Mucosa of rectum (tissue), 2 donors: ENCODE measurements around the gene NSF.
"Not testable (repeated sequence)": the region's sequence is repeated elsewhere in the genome, so short reads cannot be mapped to it uniquely, and the experiment has no call there.

Experiments used
- H3K27ac ChIP-seq, 2 donors: one replicate each; pipeline ENCODE4 v1.7.0; 2013; ENCODE audit warnings: inconsistent platforms in 2 of 2, low read depth in 2 of 2, low read length in 2 of 2
- H3K27me3 ChIP-seq, 2 donors: one replicate each; pipeline ENCODE4 v1.7.0; 2013; ENCODE audit warnings: low read length in 2 of 2; ENCODE audit not compliant: control insufficient read depth in 2 of 2, insufficient read depth in 2 of 2
- H3K36me3 ChIP-seq, 2 donors: one replicate each; pipeline ENCODE4 v1.7.0; 2013; ENCODE audit warnings: low read length in 2 of 2; ENCODE audit not compliant: control insufficient read depth in 2 of 2, insufficient read depth in 2 of 2
- H3K4me1 ChIP-seq, 2 donors: one replicate each; pipeline ENCODE4 v1.7.0; 2013; ENCODE audit warnings: low read length in 2 of 2, mild to moderate bottlenecking in 1 of 2; ENCODE audit not compliant: control insufficient read depth in 2 of 2, insufficient read depth in 2 of 2
- H3K4me3 ChIP-seq, 2 donors: one replicate each; pipeline ENCODE4 v1.7.0; 2013; ENCODE audit warnings: low read length in 2 of 2
- H3K9ac ChIP-seq, 2 donors: one replicate each; pipeline ENCODE4 v1.7.0; 2013; ENCODE audit warnings: low read length in 2 of 2, low read depth in 1 of 2, mild to moderate bottlenecking in 1 of 2
- H3K9me3 ChIP-seq, 2 donors: one replicate each; pipeline ENCODE4 v1.7.0; 2013; ENCODE audit warnings: low read length in 2 of 2; ENCODE audit not compliant: control insufficient read depth in 2 of 2
- donor health status: healthy.
- donor health status: Normal muscosa, but diverticular disease.

The NSF gene

DNA sequence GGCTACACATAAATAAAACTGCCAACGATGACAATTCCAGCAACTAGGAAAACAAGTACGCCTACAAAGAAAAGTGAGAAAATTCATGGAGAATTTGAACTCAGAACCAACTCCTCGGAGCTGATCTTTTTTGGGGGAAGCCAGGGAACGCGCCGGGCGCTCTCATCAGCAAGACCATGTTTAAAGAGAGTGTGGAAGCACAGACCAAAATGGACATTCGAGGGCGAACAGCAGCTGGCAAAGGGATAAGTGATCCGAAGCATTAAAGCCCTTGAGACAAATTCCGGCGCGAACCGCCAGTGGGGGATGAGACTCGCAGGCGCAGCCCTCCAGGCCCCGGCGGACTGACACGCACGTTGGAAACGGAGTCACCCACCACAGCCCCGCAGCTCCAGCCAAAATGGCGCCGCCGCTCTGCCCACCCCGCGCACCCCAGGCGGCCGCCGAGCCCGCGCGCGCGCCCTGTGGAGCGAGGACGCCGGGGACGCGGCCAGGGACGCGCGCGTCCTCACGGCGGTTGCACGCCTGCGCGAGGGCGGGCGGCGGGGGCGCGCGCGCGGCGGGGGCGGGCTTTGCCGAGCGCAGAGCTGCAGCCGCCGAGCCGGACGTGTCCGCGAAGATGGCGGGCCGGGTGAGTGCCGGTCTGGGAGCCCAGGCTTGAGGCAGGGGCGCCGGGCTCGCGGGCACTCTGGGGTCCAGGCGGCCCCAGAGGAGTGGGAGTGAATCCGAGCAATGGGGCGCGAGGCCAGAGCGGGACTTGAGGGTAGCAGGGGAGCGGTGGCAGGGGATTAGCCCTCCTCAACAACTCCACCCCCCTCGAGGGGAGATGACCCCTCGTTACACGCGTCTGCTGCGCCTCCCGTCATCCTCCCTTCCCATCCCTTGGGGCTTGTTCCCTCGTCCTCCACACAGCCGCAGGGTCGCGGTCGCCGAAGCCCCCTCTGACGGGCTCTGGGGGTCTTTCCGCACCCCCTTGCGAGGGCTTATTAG, at the start of gene NSF:
NSF (plus strand) TSS at position 513 of the 990 bp plus-strand sequence; CDS start at position 620, 107 bp downstream.
- not testable (repeated sequence) for H3K36me3 ChIP-seq, H3K4me3 ChIP-seq, H3K27ac ChIP-seq, H3K27me3 ChIP-seq, H3K9ac ChIP-seq, H3K4me1 ChIP-seq, H3K9me3 ChIP-seq

DNA sequence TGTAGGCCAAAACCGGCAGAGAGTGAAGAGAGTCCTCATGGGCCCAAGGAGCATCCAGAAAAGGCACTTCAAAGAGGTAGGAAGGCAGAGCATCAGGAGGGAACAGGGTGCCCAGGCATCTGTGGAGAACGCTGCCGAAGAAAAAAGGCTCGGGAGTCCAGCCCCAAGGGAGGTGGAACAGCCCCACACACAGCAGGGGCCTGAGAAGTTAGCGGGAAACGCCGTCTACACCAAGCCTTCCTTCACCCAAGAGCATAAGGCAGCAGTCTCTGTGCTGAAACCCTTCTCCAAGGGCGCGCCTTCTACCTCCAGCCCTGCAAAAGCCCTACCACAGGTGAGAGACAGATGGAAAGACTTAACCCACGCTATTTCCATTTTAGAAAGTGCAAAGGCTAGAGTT, 41.9 kb upstream of the NSF start:
- not testable (repeated sequence) for H3K9me3 ChIP-seq, H3K4me3 ChIP-seq, H3K27ac ChIP-seq, H3K27me3 ChIP-seq, H3K4me1 ChIP-seq, H3K9ac ChIP-seq, H3K36me3 ChIP-seq

DNA sequence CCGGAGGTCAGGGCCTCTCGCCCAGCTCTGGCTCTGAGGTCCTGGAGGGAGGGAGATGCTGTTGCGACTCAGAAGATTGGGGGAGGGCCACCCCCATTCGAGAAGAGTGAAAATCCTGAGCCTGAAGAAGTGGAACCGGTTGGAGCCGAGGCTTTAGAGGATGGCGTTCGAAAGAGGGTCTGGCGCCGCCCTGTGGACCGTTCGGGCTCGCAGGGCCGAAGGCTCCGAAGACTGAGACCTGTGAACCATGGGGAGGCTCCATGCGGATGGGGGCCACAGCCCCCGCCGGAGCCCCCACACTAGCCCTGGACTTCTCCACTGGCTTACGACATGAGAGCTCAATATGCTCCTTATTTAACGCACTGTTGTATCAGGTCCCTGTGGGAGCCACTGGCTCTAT, 31.3 kb upstream of the NSF start:
- H3K4me1 ChIP-seq, H3K4me3 ChIP-seq, H3K9me3 ChIP-seq, H3K27me3 ChIP-seq, H3K27ac ChIP-seq, H3K36me3 ChIP-seq, H3K9ac ChIP-seq: not testable (repeated sequence)

DNA sequence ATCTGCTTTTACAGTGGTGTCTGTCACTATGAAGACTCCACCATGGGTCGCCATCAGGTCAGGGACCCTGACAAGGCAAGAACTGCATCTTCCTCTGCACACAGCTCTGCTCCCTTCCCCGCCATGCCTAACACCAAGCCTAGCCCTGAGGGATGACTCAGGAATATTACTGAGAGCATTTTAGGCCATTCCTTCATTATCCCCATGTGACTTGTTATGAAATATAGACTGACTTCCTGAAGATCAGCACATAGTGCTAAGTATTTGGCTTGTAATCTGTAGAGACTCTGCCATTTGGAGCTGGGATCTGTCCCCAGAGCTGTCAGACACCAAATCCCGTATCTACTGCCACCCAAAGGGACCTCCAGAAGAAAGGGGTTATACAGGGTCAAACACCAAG, 30.4 kb upstream of the NSF start:
- H3K4me1 ChIP-seq, H3K9ac ChIP-seq, H3K27ac ChIP-seq, H3K27me3 ChIP-seq, H3K4me3 ChIP-seq, H3K9me3 ChIP-seq, H3K36me3 ChIP-seq: not testable (repeated sequence)

- H3K4me3 ChIP-seq, H3K4me1 ChIP-seq, H3K36me3 ChIP-seq, H3K27ac ChIP-seq, H3K9me3 ChIP-seq, H3K9ac ChIP-seq, H3K27me3 ChIP-seq: not testable (repeated sequence)
These were observed 24.2 kb upstream of the NSF start for GRCh38 chr17:46566284-46566683.

DNA sequence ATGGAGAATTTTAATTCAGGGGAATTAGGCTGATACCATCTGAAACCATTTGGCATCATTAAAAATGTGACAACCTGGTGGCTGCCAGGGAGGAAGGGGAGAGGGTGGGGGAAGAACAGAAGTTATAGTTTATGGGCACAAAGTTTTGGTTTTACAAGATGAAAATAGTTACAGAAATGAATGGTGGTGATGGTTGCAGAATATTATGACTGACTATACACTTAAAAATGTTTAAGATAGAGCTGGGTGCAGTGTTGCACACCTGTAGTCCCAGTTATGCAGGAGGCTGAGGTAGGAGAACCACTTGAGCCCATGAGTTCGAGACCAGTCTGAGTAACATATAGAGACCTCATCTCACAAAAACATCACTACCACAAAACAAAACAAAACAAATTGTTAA, 23.5 kb upstream of the NSF start:
- not testable (repeated sequence) for H3K4me1 ChIP-seq, H3K9ac ChIP-seq

GRCh38 chr17:46571796-46572195, 18.7 kb upstream of the NSF start:
- H3K36me3 ChIP-seq, H3K4me3 ChIP-seq, H3K9me3 ChIP-seq, H3K4me1 ChIP-seq, H3K27me3 ChIP-seq, H3K9ac ChIP-seq, H3K27ac ChIP-seq: not testable (repeated sequence)

More for the DNA sequence above, 23.5 kb upstream of the NSF start:
- H3K4me3 ChIP-seq, H3K27me3 ChIP-seq, H3K27ac ChIP-seq, H3K9me3 ChIP-seq, H3K36me3 ChIP-seq: not testable (repeated sequence)

DNA sequence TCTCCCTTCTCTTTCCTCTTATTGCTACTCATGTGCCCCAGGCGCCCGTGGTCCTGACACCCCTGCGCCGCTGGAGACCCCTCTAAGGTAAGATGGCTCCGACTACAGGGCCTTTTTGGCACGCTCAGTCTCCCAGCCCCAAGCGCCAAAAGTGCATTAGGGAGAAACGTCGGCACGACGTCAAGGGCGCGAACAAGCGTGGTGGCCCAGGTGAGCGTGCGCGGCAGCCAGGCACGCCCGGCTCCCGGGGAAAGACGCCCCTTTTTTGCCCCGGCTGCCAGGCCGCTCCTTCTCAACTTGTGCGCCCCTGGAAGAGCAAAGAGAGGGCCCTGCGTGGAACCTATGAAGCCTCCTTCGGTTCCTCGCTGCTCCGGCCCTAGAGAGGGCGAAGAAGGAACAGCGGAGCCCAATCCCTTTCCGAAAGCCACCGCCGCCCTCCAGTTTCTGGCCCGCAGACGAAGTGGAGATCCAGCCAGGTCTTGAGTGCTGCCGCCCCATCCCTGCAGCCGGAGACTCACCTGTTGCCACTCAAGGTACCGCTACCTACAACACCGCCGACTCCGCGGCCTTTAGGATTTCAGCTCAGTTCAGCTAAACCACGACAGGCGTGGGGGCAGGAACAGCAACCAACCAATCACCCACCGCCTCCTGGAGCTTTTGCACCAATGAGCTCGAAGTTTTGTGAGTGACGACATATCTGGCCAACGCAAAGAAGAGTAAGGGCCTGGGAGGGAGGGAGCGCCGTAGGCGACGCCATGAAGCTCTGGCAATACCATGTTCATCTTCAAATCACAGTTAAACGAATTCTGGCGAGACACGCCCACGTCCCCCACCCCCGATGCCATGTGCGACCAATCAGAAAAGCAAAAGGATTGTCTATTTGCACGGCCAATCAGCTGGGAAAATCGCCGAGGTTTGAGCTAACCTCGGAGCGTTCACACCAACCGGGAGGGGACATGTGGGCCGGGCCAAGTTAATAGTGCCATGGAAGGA, 11.1 kb upstream of the NSF start, which contains the start of gene ARL17A:
ARL17A (minus strand) TSS at position 609 of the 993 bp plus-strand sequence. CDS start 3,369 bp downstream, outside the sequence.
- peak within 1 kb of the TSS in 1 of 2 donors; percentile 50 for H3K4me3 ChIP-seq
- H3K27ac ChIP-seq, result peak within 1 kb of the TSS in 1 of 2 donors; percentile 48
- not testable (repeated sequence) for H3K27me3 ChIP-seq, H3K9ac ChIP-seq, H3K36me3 ChIP-seq, H3K4me1 ChIP-seq, H3K9me3 ChIP-seq

- H3K4me1 ChIP-seq, H3K36me3 ChIP-seq, H3K9me3 ChIP-seq, H3K9ac ChIP-seq, H3K27me3 ChIP-seq: not testable (repeated sequence)
- peak overlapping the region in 1 of 2 donors; percentile 50 for H3K4me3 ChIP-seq
- peak overlapping the region in 1 of 2 donors; percentile 48 for H3K27ac ChIP-seq
These were observed 10.4 kb upstream of the NSF start for GRCh38 chr17:46580082-46580481.

DNA sequence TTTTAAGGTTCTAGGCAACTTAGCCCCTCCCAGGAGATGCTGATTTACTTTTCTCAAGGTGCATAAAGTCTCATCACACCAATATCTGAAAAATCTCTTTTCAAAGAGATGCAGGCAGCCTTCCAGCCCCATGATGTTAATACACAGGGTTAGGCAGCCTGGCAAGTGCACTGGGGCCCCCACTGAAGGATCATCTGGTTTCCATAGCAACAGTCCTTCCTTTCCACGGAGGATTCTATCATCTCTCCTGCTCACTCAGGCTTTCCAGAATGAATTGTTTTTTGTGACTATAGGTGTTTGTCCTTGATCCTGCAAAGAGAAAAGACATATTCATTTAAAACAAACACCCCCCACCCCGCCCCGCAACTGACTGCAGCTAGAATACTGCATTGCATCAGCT, 5.0 kb upstream of the NSF start:
- H3K27ac ChIP-seq, H3K27me3 ChIP-seq, H3K9me3 ChIP-seq, H3K36me3 ChIP-seq, H3K4me1 ChIP-seq, H3K9ac ChIP-seq, H3K4me3 ChIP-seq: not testable (repeated sequence)
